GM12872 (cell line): ENCODE measurements around the gene CHAT.

Source experiments
- CTCF ChIP-seq: IDR thresholded peaks from 3 replicates; pipeline ENCODE4 v1.5.1; 2011; ENCODE audit warnings: low read depth, mild to moderate bottlenecking, low read length, moderate library complexity; ENCODE audit not compliant: insufficient read depth

CHAT gene

DNA sequence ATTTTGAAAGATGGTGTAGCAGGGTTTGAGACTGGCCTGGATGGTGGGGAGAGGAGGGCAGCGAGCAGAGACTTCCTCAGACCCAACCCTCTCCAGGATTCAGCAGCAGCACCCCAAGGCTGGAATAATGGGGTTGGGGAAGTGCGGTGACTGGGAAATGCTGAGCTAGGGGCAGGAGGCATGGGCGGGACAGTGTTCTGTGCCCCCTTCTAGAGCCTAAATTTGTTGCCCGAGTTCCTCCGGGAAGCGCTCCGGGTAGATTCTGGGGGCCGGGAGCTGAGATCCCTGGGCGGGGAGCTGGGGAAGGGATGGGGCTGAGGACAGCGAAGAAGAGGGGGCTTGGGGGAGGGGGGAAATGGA lies at the start of gene CHAT:
Gene CHAT (plus strand): TSS at position 156 of the 360 bp plus-strand sequence. CDS start 153 bp downstream, at position 309.
- TF ChIP-seq CTCF = no peak

DNA sequence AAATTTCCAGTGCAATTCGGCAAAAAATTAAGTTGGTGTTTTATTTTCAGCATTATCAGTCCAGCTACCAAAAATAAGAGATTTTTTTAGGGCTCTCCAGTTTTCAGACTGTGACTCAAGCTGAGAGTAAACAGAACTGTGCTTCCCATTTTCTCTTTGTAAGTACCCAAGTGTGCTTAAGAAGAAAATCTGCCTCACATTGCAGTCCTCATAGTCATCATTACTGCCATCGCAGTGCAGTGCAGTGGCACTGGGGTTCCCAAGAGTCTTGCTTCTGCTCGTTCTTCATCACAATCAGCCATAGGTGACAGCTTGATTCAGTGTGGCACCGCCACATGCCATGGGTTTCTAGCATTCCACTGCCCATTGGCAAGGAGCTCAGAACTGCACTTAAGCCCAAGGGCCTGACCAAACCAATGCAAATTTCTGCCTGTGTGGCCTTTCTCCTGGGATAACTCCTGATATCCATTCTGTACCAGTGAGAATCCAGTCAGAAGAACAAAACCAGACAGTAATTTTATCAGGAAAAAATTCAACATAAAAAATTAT lies 49.3 kb upstream of the CHAT start:
- TF ChIP-seq CTCF = no peak

GRCh38 chr10:49567810-49568209 lies 46.0 kb upstream of the CHAT start:
- no peak for TF ChIP-seq CTCF

DNA sequence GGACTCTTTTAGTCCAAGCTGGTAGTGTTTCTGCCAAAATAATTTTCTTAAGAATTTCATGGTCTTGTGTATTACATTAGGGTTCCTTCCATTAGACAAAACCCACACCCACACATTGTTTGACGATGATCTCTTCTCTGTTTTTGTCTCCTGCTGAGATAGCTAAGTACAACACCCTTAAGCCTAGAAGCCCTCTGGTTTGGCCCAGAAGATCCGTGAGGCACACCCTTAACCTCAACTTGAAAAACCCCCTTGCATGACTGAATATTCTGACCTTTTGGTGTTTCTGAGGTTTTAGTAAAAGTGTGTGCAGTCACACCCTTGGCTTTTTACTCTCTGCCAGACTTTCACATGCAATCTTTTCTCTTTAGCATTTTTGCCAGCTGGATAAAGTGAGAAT lies 45.6 kb upstream of the CHAT start:
- TF ChIP-seq CTCF = no peak

- TF ChIP-seq CTCF = no peak
Measured at GRCh38 chr10:49569031-49569631, 44.7 kb upstream of the CHAT start.

- no peak for TF ChIP-seq CTCF
Measured at GRCh38 chr10:49571388-49571787, 42.4 kb upstream of the CHAT start.

GRCh38 chr10:49572594-49573114 lies 41.2 kb upstream of the CHAT start:
- TF ChIP-seq CTCF = no peak
